ENCODE measurements around the gene ZNF722.

DNA sequence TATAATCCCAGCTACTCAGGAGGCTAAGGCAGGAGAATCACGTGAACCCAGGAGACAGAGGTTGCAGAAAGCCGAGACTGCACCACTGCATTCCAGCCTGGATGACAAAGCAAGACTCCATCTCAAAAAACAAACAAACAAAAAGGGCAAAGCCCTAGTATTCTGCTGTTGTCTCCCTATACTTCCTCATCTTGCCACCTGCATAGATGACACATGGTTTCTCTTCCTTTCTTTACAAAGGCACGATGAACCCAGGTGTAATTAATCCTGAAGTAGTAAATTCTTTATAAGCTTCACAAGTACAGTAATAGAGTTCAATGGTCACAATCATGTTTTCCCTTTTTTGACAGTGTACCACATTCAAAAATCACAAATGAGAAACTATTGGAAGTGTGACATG is 36.7 kb downstream of the ZNF722 start:
- TF ChIP-seq, protein P1, sequence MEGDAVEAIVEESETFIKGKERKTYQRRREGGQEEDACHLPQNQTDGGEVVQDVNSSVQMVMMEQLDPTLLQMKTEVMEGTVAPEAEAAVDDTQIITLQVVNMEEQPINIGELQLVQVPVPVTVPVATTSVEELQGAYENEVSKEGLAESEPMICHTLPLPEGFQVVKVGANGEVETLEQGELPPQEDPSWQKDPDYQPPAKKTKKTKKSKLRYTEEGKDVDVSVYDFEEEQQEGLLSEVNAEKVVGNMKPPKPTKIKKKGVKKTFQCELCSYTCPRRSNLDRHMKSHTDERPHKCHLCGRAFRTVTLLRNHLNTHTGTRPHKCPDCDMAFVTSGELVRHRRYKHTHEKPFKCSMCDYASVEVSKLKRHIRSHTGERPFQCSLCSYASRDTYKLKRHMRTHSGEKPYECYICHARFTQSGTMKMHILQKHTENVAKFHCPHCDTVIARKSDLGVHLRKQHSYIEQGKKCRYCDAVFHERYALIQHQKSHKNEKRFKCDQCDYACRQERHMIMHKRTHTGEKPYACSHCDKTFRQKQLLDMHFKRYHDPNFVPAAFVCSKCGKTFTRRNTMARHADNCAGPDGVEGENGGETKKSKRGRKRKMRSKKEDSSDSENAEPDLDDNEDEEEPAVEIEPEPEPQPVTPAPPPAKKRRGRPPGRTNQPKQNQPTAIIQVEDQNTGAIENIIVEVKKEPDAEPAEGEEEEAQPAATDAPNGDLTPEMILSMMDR (IDR thresholded peaks at IDR 0.05; ENCODE audit: low read depth, low read length, poor library complexity, severe bottlenecking): no peak
- TF ChIP-seq EZH2phosphoT487 (IDR thresholded peaks at IDR 0.05; ENCODE audit: borderline replicate concordance, low read length): no peak

Measured in DOHH2 (cell line).